Stimulated activated CD8-positive, alpha-beta memory T cell treated with anti-CD3 and anti-CD28 coated beads, Interleukin-15, amount 100 ng/mL, for 24 hours (primary cell): Measurements from ENCODE around the gene HIBADH.
"Not testable (repeated sequence)": the region's sequence is repeated elsewhere in the genome, so short reads cannot be mapped to it uniquely, and the experiment has no call there.

Source experiments
- DNase-seq: peaks from one replicate; pipeline ENCODE4 v3.0.0-alpha.2; 2020; ENCODE audit warnings: low read depth

Gene HIBADH

GRCh38 chr7:27678617-27679260, 16.1 kb upstream of the HIBADH start:
- DNase-seq, result no peak

GRCh38 chr7:27677912-27678612, 15.4 kb upstream of the HIBADH start:
- no peak for DNase-seq

GRCh38 chr7:27674126-27674525, 11.4 kb upstream of the HIBADH start:
- DNase-seq, result not testable (repeated sequence)

GRCh38 chr7:27671675-27672074, 9.0 kb upstream of the HIBADH start:
- no peak for DNase-seq

GRCh38 chr7:27670676-27671075, 8.0 kb upstream of the HIBADH start:
- no peak for DNase-seq

GRCh38 chr7:27670177-27670576, 7.5 kb upstream of the HIBADH start:
- DNase-seq, result no peak

GRCh38 chr7:27665531-27665930, 2.8 kb upstream of the HIBADH start:
- no peak for DNase-seq

GRCh38 chr7:27663989-27664331, 1.3 kb upstream of the HIBADH start:
- no peak for DNase-seq

GRCh38 chr7:27661811-27662489, 733 bp downstream of the HIBADH start:
- no peak for DNase-seq

GRCh38 chr7:27656724-27657123, 6.0 kb downstream of the HIBADH start:
- DNase-seq, result no peak

- no peak for DNase-seq
These were observed 7.5 kb downstream of the HIBADH start for GRCh38 chr7:27655184-27655583.

GRCh38 chr7:27652518-27652917, 10.2 kb downstream of the HIBADH start:
- DNase-seq, result no peak

- DNase-seq, result no peak
These were observed 11.0 kb downstream of the HIBADH start for GRCh38 chr7:27651702-27652101.

- no peak for DNase-seq
These were observed 12.4 kb downstream of the HIBADH start for GRCh38 chr7:27650283-27650682.

GRCh38 chr7:27647489-27647888, 15.2 kb downstream of the HIBADH start:
- DNase-seq, result no peak

GRCh38 chr7:27647046-27647445, 15.6 kb downstream of the HIBADH start:
- DNase-seq, result no peak

GRCh38 chr7:27642271-27642670, 20.4 kb downstream of the HIBADH start:
- no peak for DNase-seq

- DNase-seq, result no peak
These were observed 21.0 kb downstream of the HIBADH start for GRCh38 chr7:27641581-27642230.

- no peak for DNase-seq
These were observed 21.7 kb downstream of the HIBADH start for GRCh38 chr7:27640884-27641574.

GRCh38 chr7:27639851-27640250, 22.8 kb downstream of the HIBADH start:
- no peak for DNase-seq

- DNase-seq, result not testable (repeated sequence)
These were observed 23.6 kb downstream of the HIBADH start for GRCh38 chr7:27639048-27639447.

- no peak for DNase-seq
These were observed 26.2 kb downstream of the HIBADH start for GRCh38 chr7:27636326-27637006.
